OCI-LY1 (cell line): Measurements from ENCODE around the gene CKAP2L.

ENCODE experiments used
- H2AFZ ChIP-seq: fragments of 200-600 bp; sonication (generic), shearing (Covaris generic); 2 replicates; pipeline ENCODE4 v1.6.0; 2014; ENCODE audit warnings: antibody characterized with exemption, mild to moderate bottlenecking, low read length
- H3F3A ChIP-seq: fragments of 200-600 bp; sonication (generic), shearing (Covaris generic); 2 replicates; pipeline ENCODE4 v1.6.0; 2014; ENCODE audit warnings: mild to moderate bottlenecking, antibody characterized with exemption, low read length, moderate library complexity; ENCODE audit not compliant: insufficient read depth
- H3K27ac ChIP-seq: fragments of 200-600 bp; sonication (generic); 2 replicates; pipeline ENCODE4 v1.5.1; 2014; ENCODE audit warnings: low read length, mixed run types, mild to moderate bottlenecking, low read depth; ENCODE audit not compliant: poor library complexity, severe bottlenecking
- H3K27me3 ChIP-seq: fragments of 200-600 bp; sonication (generic); 2 replicates; pipeline ENCODE4 v1.6.0; 2014; ENCODE audit warnings: antibody characterized with exemption, mild to moderate bottlenecking, low read length, moderate library complexity; ENCODE audit not compliant: insufficient read depth
- H3K36me3 ChIP-seq: fragments of 200-600 bp; sonication (generic); 2 replicates; pipeline ENCODE4 v1.6.1; 2014; ENCODE audit warnings: mild to moderate bottlenecking, antibody characterized with exemption, low read length, moderate library complexity, mixed read lengths; ENCODE audit not compliant: insufficient read depth
- H3K4me1 ChIP-seq: fragments of 200-600 bp; sonication (generic); 2 replicates; pipeline ENCODE4 v1.5.1; 2014; ENCODE audit warnings: mild to moderate bottlenecking, low read length, moderate library complexity; ENCODE audit not compliant: insufficient read depth, severe bottlenecking
- H3K4me2 ChIP-seq: fragments of 200-600 bp; sonication (generic), shearing (Covaris generic); 2 replicates; pipeline ENCODE4 v1.6.1; 2014; ENCODE audit warnings: low read length
- H3K4me3 ChIP-seq: fragments of 200-600 bp; sonication (generic); 2 replicates; pipeline ENCODE4 v1.5.1; 2014; ENCODE audit warnings: low read length, low read depth, mild to moderate bottlenecking, mixed read lengths; ENCODE audit not compliant: poor library complexity, severe bottlenecking
- H3K79me2 ChIP-seq: fragments of 200-600 bp; shearing (Covaris generic); 2 replicates; pipeline ENCODE4 v1.6.1; 2016; ENCODE audit warnings: mixed run types, low read length, mixed read lengths; ENCODE audit not compliant: insufficient read depth
- H3K9ac ChIP-seq: fragments of 200-600 bp; sonication (generic), shearing (Covaris generic); 2 replicates; pipeline ENCODE4 v1.6.1; 2014; ENCODE audit warnings: mild to moderate bottlenecking, low read length, mixed read lengths
- H3K9me2 ChIP-seq: fragments of 200-600 bp; sonication (generic), shearing (Covaris generic); 2 replicates; pipeline ENCODE4 v1.6.1; 2014; ENCODE audit warnings: low read depth, mild to moderate bottlenecking, low read length, mixed read lengths
- H3K9me3 ChIP-seq: fragments of 200-600 bp; shearing (Covaris generic); 2 replicates; pipeline ENCODE4 v1.6.1; 2014; ENCODE audit warnings: low read length, mixed read lengths
- H4K20me1 ChIP-seq: fragments of 200-600 bp; sonication (generic), shearing (Covaris generic); 2 replicates; pipeline ENCODE4 v1.6.0; 2016; ENCODE audit warnings: mild to moderate bottlenecking, low read length; ENCODE audit not compliant: insufficient read depth
- EZH2 ChIP-seq: fragments of 200-600 bp; sonication (generic), shearing (Covaris generic); IDR thresholded peaks from 2 replicates; pipeline ENCODE4 v1.8.0; 2017; ENCODE audit warnings: borderline replicate concordance, mixed run types, mild to moderate bottlenecking, antibody characterized with exemption, low read length, moderate library complexity, mixed read lengths
- TF ChIP-seq, protein P1 (sequence below): fragments of 200-600 bp; sonication (generic), shearing (Covaris generic); IDR thresholded peaks from 2 replicates; pipeline ENCODE4 v1.5.1; 2017; ENCODE audit warnings: mild to moderate bottlenecking, antibody characterized with exemption, low read length, moderate library complexity, mixed read lengths

The CKAP2L gene

DNA sequence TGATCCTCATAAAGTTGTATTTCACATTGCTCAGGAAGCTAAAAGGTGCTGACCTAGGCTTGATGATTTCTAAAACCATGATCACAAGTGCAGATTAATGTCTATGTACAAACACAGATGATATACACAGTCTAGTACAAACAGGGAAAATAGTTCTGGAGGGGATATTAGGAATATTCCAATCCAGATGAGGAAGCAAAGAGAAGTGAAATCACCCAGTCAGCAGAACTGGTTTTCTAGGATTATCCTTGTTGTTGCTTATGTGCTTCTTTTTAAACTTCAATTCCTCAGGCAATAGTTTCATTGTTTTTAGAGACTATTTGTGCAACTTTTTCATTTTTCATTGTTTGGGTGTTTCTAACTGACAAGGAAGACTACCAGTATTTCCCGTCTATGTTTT is 15.2 kb upstream of the CKAP2L start:
- no peaks in the 10 kb centered on the region for H3K9me2 ChIP-seq
- no peak overlapping the region for H3K4me3 ChIP-seq
- no peaks in the 10 kb centered on the region; the same call in 1 of the 2 replicates for H3K27me3 ChIP-seq
- H3K9me3 ChIP-seq, result no peaks in the 10 kb centered on the region
- no peaks in the 10 kb centered on the region for H3K36me3 ChIP-seq
- H3K9ac ChIP-seq, result no peak overlapping the region
- no peak overlapping the region for H3K27ac ChIP-seq
- no peak overlapping the region for H3K4me2 ChIP-seq
- no peaks in the 10 kb centered on the region for H3K79me2 ChIP-seq
- no peaks in the 10 kb centered on the region for H3F3A ChIP-seq
- H3K4me1 ChIP-seq, result no peaks in the 10 kb centered on the region
- no peak overlapping the region for H2AFZ ChIP-seq
- no peak for TF ChIP-seq EZH2
- TF ChIP-seq, protein P1, sequence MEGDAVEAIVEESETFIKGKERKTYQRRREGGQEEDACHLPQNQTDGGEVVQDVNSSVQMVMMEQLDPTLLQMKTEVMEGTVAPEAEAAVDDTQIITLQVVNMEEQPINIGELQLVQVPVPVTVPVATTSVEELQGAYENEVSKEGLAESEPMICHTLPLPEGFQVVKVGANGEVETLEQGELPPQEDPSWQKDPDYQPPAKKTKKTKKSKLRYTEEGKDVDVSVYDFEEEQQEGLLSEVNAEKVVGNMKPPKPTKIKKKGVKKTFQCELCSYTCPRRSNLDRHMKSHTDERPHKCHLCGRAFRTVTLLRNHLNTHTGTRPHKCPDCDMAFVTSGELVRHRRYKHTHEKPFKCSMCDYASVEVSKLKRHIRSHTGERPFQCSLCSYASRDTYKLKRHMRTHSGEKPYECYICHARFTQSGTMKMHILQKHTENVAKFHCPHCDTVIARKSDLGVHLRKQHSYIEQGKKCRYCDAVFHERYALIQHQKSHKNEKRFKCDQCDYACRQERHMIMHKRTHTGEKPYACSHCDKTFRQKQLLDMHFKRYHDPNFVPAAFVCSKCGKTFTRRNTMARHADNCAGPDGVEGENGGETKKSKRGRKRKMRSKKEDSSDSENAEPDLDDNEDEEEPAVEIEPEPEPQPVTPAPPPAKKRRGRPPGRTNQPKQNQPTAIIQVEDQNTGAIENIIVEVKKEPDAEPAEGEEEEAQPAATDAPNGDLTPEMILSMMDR, result no peak
- H4K20me1 ChIP-seq, result no peaks in the 10 kb centered on the region

DNA sequence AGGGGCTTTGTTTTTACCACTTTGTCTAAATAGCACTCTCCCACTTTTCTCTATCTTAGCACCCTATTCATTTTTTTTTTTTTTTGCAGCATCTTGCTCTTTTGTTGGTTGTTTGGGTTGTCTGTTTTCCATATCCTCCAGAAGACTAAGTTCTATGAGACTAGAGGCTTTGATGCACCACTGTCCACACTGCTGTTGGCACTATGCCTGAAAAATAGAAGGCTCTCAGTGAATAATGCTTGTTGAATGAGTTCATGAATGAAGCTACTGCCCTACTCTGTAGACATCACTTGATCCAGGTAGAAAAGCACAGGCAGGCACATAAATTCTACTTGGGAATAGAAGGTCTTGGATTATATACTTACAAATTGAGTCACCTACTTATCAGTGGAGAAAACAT is 12.6 kb upstream of the CKAP2L start:
- H2AFZ ChIP-seq, result no peak overlapping the region
- H3K79me2 ChIP-seq, result no peaks in the 10 kb centered on the region
- TF ChIP-seq, protein P1, result no peak
- TF ChIP-seq EZH2, result no peak
- H3K4me3 ChIP-seq, result no peak overlapping the region
- H3K9me3 ChIP-seq, result no peaks in the 10 kb centered on the region
- H3K4me1 ChIP-seq, result no peaks in the 10 kb centered on the region
- H4K20me1 ChIP-seq, result no peaks in the 10 kb centered on the region
- H3K36me3 ChIP-seq, result no peaks in the 10 kb centered on the region
- H3K27me3 ChIP-seq, result no peaks in the 10 kb centered on the region; the same call in 1 of the 2 replicates
- H3K4me2 ChIP-seq, result no peak overlapping the region
- no peaks in the 10 kb centered on the region for H3F3A ChIP-seq
- no peaks in the 10 kb centered on the region for H3K9me2 ChIP-seq
- H3K27ac ChIP-seq, result no peak overlapping the region
- H3K9ac ChIP-seq, result no peak overlapping the region

DNA sequence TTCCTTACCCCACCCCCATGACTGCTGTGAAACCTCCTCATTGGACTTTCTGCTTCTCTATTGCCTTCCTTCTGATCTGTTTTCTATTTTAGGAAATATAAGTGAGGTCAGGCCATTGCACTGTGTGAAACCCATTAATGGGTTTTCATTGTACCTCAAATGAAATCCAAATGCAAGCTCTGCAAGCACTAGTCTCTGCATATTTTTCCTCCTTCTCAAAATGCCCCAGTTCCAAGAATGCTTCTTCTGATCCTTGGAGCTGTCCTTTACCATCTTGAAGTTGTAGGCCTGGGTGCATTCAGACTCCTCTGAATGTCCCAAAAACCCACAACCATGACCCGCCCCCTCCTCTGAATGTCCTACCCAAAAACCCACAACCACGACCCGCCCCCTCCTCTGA is 11.7 kb upstream of the CKAP2L start:
- Histone ChIP-seq H3K27ac (no peak overlapping the region), H3K9me2 (no peaks in the 10 kb centered on the region)
- TF ChIP-seq, protein P1, result no peak
- no peak for TF ChIP-seq EZH2

More for the DNA sequence above, 11.7 kb upstream of the CKAP2L start:
- H3F3A ChIP-seq, result no peaks in the 10 kb centered on the region
- no peak overlapping the region for H3K9ac ChIP-seq
- no peaks in the 10 kb centered on the region for H3K79me2 ChIP-seq
- no peaks in the 10 kb centered on the region for H3K9me3 ChIP-seq
- no peak overlapping the region for H3K4me2 ChIP-seq
- no peak overlapping the region for H2AFZ ChIP-seq
- H3K27me3 ChIP-seq, result no peaks in the 10 kb centered on the region; the same call in 1 of the 2 replicates
- H3K4me3 ChIP-seq, result no peak overlapping the region
- no peaks in the 10 kb centered on the region for H3K4me1 ChIP-seq
- no peaks in the 10 kb centered on the region for H3K36me3 ChIP-seq
- no peaks in the 10 kb centered on the region for H4K20me1 ChIP-seq
